HG02678 (cell line): ENCODE results near the gene IL1B.

Experiments used
- ATAC-seq: cut with Tn5 transposase; IDR thresholded peaks from one replicate; pipeline ENCODE4 v1.9.1; 2021; ENCODE audit warnings: mild to moderate bottlenecking, moderate library complexity; ENCODE audit not compliant: unreplicated experiment

Gene IL1B

DNA sequence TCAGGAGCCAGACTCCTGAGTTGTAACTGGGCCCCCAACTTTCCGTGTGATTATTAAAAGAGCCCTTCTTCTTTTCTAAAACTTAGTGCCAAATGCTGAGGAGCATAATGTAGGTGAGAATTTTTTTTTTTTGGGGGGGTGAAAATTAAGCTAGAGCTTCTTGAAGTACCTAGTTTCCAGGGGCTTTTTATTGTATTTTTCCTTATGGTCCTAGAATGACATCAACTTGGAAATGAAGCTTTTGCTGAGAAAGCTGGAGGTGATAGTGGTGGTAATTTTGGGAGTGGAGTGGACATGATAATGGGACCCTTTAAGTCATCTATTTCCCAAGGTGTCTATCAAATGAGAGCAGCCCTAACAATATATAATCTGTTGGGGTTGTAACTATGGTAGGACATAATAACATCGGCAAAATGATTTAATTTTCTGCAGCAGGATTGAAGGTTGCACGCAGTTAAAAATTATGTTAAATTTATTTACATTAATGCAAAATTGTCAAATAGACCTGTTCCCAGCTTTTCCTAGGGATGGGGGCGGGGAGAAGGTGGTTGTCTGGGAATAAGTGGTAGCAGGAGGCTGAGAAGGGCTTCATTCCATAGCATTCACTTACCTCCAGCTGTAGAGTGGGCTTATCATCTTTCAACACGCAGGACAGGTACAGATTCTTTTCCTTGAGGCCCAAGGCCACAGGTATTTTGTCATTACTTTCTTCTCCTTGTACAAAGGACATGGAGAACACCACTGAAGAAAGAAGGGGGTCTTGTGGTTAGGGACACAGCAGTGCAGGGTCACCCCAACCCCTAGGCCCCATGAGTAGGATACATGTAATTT, 5.7 kb downstream of the IL1B start:
- no peak for ATAC-seq

DNA sequence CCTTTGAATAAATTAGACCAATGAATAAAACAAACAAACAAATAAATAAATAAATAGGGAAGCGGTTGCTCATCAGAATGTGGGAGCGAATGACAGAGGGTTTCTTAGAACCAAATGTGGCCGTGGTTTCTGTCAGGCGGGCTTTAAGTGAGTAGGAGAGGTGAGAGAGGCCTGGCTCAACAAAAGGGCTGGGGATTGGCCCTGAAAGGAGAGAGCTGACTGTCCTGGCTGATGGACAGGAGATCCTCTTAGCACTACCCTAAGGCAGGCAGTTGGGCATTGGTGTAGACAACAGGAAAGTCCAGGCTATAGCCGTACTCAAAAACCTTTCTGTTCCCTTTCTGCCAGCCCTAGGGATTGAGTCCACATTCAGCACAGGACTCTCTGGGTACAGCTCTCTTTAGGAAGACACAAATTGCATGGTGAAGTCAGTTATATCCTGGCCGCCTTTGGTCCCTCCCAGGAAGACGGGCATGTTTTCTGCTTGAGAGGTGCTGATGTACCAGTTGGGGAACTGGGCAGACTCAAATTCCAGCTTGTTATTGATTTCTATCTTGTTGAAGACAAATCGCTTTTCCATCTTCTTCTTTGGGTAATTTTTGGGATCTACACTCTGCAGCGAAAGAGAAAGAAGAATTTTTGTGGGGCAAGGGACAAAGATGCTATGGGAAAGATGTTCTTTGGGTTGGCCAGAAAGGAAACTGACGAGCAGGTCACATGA, 6.5 kb downstream of the IL1B start:
- no peak for ATAC-seq

DNA sequence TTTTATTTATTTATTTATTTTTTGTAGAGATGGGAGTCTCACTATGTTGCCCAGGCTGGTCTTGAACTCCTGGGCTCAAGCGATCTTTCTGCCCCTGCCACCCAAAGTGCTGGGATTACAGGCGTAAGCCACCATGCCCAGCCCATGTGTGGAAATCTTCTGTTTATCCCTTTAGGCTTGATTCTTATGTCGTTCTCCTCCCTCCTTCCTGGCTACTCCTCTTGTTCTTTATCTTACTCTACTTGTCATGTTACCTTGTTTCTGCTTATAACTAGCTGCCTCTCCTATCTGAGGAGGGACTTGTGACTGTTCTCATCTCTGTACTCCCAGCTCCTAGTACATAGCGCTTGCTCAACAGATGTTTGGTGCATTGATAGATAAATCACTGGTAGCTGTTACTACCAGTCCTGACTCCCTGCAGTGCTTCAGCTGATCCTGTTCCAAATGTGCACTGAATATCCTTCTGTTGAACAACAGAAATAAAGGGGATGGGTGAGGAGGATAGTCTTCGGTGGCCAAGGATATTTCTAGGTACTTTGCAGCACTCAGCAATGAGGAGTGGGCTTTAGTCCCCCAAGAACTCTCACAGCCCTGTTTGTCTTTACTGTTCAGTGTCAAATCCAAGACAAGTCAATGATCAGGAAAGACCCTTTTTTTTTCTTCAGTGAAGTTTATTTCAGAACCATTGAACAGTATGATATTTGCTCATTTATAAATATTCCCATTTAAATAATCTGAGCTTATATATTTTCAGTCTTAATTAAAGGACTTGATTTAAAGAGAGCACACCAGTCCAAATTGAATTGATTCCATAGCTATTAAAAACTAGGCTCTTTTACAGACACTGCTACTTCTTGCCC, 7.2 kb downstream of the IL1B start:
- ATAC-seq, result no peak

DNA sequence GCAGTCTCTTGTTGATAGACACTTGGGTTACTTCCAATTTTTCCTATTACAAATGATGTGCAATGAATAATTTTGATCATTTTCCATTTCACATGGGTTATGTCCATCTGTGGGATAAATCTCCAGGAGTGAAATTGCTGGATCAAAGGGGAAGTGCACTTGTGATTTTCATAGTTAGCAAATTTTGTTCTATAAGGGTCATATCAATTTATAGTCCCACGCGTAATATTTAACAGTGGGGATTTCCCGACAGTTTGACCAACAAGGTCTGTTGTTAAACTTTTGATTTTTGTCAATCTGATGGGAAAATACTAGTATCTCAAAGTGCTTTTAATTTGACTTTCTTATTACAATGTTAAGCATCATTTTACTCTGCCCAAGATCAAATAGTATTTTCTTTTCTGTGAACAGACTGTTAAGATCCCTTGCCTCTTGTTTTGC, 8.3 kb downstream of the IL1B start:
- no peak for ATAC-seq

DNA sequence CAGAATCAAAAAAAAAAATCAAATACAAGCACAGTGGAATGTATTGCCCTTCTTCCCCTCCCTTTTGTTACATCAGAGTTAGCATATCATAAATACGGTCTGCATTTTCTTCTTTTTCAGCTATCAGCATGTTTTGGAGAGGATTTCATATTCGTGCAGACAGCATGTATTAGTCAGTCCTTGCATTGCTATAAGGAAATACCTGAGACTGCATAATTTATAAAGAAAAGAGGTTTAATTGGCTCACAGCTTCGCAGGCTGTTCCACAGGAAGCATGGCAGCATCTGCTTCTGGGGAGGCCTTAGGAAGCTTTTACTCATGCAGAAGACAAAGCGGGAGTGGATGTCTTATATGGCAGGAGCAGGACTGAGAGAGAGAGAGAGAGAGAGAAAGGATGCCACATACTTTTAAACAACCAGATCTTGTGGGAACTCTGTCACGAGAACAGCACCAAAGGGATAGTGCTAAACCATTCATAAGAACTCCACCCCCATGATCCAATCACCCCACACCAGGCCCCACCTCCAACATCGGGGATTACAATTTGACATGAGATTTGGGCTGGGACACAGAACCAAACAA, 8.9 kb downstream of the IL1B start:
- no peak for ATAC-seq

DNA sequence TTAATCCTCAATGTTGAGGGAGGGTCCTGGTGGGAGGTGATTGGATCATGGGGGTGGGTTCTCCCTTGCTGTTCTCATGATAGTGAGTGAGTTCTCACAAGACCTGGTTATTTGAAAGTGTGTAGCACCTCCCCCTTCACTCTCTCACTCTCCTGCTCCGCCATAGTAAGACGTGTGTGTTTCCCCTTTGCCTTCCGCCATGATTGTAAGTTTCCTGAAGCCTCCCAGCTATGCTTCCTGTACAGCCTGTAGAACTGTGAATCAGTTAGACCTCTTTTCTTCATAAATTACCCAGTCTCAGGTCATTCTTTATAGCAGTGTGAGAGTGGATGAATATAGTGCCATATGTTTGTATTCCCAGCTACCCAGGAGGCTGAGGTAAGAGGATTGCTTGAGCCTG, 9.6 kb downstream of the IL1B start:
- no peak for ATAC-seq

DNA sequence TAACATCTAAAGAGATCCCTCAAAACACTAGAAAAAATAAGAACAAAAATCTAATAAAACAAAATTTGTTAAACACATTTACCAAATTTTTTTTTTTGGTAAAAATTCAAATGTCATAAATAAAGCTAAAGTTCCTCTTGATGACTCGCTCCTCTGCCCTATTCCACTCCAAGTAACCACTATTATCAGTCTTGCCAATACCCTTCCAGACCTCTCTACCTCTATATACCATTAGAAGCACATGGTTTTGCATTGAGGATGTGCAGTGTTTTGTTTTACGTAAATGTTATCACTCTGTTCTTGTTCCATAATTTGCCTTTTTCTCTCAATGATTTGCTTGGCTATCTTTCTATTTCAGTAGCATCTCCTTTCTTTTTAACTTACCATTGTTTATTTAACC, 10.9 kb downstream of the IL1B start:
- no peak for ATAC-seq

DNA sequence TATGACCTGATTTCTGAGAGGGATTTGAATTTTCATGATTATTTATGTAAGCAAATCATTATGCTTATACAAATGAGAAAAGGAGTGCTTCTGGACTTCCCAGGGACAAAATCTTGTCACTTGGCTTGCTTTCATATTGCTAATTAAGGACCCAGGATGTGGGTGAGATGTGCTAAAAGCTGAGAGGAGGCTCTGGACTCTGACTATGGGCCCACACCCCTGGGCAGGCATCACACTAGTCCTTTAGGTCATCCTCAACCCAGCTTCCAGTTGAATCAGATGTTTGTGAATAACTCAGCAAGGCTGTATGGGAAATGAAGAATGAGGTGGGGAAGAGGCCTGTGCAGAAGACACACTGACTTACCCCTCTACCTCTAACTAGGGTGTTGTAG, 11.9 kb downstream of the IL1B start:
- ATAC-seq, result no peak

DNA sequence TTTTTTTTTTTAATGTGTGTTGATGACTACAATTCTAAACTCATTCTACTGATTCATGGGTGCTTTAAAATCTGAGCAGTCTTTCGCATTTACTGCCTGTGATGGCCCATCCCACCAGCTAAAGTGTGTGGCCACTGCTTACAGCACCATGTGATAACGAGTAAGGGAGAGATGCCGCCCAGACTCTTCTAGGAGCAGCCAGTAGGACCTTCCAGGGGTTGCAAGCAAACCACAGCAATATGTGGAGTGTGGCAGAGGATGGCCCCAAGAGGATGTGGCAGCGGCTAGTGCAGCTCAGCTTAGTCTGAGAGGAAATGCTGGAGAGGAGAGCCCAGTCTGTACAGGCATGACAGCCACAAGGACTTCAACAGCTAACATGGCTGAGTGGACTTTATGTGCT, 14.9 kb downstream of the IL1B start:
- peak; percentile 38 for ATAC-seq

DNA sequence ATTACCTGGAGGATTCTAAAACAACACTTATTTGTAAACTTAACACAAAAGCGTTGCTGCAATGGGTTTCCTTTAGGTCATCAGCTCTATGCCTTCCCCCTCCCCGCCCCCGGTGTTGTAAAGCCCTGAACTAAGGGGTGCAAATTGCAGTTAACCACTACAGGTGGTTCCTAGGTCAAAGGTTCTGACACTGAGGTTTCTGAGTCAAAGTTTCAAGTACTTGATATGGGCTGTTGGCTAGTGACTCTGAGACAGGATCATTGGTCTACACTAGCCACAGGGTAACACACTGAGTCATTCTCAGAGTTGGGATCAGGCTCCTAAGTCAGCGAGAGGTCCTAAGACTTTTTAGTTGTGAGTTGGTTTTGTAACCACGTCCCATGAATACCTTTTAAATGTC, 15.4 kb downstream of the IL1B start:
- ATAC-seq, result peak; percentile 84

DNA sequence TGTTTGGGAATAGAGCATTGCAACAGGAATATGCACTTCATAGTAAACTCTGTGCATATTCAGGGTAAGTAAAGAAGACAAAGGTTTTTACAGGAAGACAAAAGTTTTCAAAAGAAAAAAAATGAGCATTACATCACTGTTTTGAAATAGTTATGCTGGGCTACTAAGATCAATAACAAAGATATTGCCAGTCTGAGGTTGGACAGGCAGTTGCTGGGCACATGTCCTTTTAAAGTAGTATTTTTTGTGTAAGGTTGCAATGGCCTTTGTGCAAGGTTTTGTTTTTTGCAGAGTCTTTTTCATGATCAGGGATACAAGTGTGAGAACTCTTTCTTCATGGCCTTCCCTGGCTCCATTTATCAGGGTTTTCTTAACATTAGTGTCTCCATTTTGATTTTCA, 16.2 kb downstream of the IL1B start:
- no peak for ATAC-seq

DNA sequence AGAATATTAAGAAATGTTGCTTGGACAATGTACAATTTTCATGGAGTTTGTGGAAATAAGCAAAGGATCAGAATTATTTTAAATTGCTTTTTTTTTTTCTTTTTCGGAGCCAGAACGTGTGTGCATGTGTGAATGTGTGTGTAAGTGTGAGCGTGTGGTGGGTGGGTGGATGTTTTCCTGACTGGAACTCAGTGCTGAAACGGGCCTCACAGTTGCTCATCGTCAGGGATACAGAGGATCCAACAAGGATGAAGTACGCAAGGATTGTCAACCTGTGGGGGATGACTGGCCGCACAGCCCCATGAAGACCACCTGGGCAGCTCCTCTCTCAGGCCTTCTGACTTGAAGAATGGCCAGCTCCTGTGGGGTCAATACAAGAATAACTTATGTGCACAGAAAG, 17.5 kb downstream of the IL1B start:
- no peak for ATAC-seq

DNA sequence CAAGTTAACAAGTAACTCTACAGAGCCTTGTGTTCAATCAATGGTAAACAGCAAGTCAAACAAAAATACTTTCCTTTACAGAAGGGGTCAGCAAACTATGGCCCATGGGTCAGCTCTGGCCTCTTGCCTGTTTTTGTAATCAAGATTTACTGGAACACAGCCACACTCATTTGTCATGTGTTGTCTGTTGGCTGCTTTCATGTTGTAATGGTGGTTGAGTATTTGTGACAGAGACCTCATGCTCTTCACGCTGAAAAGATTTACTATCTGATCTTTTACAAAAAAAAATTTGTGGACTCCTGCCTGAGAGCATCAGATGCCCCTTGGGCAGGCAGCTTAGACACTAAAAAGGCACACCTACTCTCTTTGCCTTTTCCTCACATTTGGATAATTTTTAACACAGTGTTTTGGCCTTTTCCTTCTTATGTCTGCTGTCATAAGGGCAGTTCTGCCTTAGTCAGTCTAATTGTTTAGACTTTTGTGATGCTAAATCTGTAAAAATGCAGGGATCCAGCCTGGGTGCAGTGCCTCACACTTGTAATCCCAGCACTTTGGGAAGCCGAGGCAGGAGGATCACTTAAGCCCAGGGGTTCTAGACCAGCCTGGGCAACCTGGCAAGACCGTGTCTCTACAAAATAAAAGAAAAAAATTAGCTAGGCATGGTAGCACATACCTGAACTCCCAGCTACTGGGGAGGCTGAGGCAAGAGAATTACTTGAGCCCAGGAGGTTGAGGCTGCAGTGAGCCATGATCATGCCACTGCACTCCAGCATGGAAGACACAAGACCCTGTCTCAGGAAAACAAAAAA, 18.3 kb downstream of the IL1B start:
- no peak for ATAC-seq

DNA sequence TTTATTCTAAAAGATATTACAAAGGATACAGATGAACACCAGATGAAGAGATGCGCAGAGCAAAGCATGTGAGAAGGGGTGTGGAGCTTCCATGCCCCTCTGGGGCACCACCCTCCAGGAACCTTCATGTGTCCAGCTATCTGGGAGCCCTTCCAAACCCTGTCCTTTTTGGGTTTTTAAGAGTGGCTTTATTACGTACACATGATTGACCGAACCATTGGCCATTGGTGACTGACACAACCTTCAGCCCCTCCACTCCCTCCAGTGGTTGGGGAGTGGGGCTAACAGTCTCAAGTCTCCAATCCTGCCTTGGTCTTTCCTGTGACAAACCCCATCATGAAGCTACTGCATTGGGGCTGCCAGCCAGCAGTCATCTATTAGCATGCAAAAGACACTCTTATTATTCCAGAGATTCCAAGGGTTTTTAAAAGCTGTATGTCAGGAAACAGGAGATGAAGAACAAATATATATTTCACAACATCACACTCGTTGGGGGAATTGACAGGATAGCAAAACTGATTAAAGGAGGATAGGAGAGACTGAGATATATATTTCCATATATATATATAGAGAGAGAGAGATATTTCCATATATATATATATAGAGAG, 19.4 kb downstream of the IL1B start:
- no peak for ATAC-seq

DNA sequence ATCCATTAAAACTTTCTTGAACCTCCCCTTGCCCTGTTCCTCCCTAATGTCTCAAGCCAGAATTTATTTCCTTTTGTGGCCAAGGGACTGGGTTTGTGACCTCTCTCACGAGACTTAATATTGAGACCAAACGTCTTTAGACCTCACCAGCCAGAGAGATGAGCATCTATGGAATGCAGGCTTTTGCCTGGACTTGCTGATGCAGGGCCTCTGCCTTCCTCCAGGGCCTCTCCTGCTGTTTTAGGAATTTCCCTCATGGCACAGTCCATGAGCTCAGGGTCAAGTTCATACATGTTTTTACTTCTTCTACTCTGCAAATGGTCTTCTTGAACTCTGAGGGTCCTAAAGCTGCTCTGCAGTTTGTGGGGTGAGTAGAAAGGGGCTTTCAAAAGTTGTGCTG, 22.3 kb downstream of the IL1B start:
- no peak for ATAC-seq

DNA sequence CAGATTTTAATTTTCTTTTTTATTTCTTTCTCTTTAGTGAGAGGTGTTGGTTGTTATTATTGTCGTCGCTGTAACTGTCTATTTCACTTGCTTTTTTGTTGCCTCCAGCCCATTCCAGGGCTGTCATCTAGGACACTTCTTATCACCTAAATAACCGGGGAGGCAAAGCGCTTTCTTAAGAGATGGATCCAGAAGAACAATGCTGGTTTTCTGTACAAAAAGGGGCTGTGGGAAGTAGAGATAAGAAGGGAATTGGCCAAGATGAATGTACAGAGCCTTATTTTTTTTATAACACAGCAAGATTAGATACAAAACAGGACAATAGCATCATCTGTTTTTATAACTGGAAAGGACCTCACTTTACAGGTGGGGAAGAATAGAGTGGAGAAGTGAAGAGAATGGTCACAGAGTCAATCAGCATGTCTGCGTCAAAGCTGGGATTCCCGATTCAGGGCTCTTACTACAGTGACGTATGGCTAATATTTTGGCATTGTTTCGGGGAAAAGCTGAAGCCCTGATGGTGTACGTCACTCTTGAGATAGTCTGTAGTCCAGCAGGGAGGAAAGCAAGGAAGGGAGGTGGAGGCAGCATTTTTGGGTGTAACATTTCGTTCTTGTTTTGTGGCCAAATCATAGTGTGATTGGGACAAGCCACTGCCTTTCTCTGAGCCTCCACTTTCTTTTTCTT, 23.2 kb downstream of the IL1B start:
- no peak for ATAC-seq

DNA sequence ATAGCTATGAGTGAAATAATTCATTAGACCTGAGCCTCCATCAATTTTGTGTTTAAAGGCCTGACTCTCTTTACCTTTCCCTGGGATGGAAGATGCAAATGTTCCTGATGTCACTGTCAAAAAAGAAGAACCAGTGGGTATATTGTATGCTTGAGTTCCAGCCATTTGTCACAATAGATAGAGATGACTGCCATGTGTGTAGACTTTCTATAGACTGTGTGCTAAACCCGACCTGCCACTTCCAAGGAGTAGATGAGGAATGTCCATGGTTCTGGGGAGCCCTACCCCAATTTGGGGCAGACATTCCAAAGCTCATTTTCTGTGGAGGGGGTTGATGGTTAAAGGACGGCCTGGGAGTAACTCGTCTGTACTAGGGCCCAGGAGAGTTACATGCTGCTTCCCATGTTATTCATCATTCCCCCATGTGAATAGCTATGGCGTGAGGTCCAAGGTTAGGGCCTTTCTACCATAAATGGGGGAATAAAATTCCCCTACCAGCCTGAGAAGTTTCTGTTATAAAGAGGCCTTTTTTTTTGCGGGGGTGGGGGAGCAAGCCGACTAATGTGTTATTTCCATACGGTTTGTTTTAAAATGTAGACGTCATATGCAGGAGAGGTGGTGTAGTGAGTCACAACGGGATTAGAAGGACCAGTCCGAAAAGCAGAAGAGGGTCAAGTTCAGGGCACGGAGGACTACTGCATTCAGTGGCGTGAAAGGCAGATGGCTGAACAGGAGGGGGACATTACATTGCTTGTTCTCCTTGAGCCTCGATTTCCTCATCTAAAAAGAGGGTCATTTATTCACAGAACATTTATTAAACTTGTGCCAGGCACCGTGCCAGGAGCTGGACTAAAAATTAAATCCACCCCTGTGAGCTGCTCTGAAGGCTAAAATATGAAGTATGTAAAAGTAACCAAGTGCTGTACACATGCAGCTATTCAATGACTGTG, 24.0 kb downstream of the IL1B start:
- peak; percentile 68 for ATAC-seq

DNA sequence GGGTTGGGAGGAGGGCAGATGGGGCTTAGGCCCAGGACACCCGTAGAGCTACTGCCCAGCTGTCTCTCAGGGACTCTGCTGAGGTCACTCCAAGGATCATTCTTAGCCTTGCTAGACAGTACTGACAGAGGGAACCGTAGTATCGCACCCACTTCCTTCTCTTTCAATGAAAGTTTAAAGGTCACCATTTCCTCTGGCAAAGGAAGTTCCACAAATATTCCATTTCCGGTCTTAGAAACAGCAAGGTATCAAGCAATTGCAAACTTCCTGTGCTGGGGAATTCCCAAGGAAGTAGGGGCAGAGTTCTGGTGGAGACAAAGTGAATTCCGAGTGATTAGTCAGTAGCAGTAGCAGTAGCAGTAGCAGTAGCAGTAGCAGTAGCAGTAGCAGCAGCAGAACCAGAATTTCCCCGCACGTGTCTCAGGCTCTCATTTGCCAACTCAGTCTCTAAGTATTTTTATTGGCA, 24.7 kb downstream of the IL1B start:
- ATAC-seq, result no peak
